SK-N-SH (cell line): Measurements from ENCODE around the gene TCEAL4. TPM values are rescaled to one million over a fixed set of nuclear protein-coding genes. Genes with fewer than 3 reads are reported as not detected.

ENCODE experiments used
- polyA plus RNA-seq, 3 experiments: library from polyadenylated mRNA; depleted of rRNA; stranded (reverse); fragments of >200 nt; gene quantifications; 2 replicates each; pipeline ENCODE4 v1.2.3, GENCODE V29; 2012

TCEAL4 gene
- polyA plus RNA-seq, 1 of the 3 experiments (the other 2 are of a cell fraction): 39.1 TPM

Other genes starting within 250 kb of the TCEAL4 start
- gene TCEAL9, start 229.0 kb upstream of the TCEAL4 start, polyA plus RNA-seq (2012; rRNA removed): 27.7 and 29.5 TPM in 2 replicates
- 292 and 392 TPM in 2 replicates for gene BEX3, start 209.0 kb upstream of the TCEAL4 start, polyA plus RNA-seq (2012; rRNA removed)
- 0.30 and 0.58 TPM in 2 replicates for gene RAB40A, start 66.0 kb upstream of the TCEAL4 start, polyA plus RNA-seq (2012; rRNA removed)
- 20.6 and 26.7 TPM in 2 replicates for gene TCEAL3, start 22.4 kb downstream of the TCEAL4 start, polyA plus RNA-seq (2012; rRNA removed)
- gene TCEAL1, start 43.5 kb downstream of the TCEAL4 start, polyA plus RNA-seq (2012; rRNA removed): 22.1 and 27.9 TPM in 2 replicates
- 221 and 363 TPM in 2 replicates for gene MORF4L2, start 101.2 kb downstream of the TCEAL4 start, polyA plus RNA-seq (2012; rRNA removed)
- 0.11 TPM in 1 of 2 replicates, not detected in the other for gene TMEM31, start 125.4 kb downstream of the TCEAL4 start, polyA plus RNA-seq (2012; rRNA removed)
- 0.49 and 0.90 TPM in 2 replicates for gene PLP1, start 191.3 kb downstream of the TCEAL4 start, polyA plus RNA-seq (2012; rRNA removed)
- gene RAB9B, start 246.7 kb downstream of the TCEAL4 start, polyA plus RNA-seq (2012; rRNA removed): 0.64 and 0.96 TPM in 2 replicates